HepG2 (cell line): ENCODE results near the gene NAGK. TPM values are rescaled to one million over a fixed set of nuclear protein-coding genes. Genes with fewer than 3 reads are reported as not detected.

Experiments used
- ATAC-seq: fragments of 200-7000 bp; cut with Tn5 transposase; 3 replicates; pipeline ENCODE4 v1.9.1; 2020; ENCODE audit warnings: mild to moderate bottlenecking, moderate library complexity
- BruUV-seq: library from RNA; stranded (reverse); fragments of 400-500 nt; replicated peaks from 2 replicates; lab custom pipeline; 2021; lab: Mats Ljungman, UMichigan
- CTCF ChIA-PET: fragments of 300-600 bp; formaldehyde crosslinking; extraction: SDS; loops from one replicate; lab custom pipeline; 2021; ENCODE audit warnings: low total read pairs, inconsistent platforms, low intra/inter-chr PET ratio; lab: Yijun Ruan, JAX
- POLR2A ChIA-PET: fragments of 350-600 bp; sonication (Branson Sonifier 250); formaldehyde crosslinking; loops from one replicate; lab custom pipeline; 2020; ENCODE audit warnings: antibody characterized with exemption, inconsistent platforms; lab: Yijun Ruan, JAX
- DNase-seq: peaks from one replicate; pipeline ENCODE4 v3.0.0-alpha.2; 2015; ENCODE audit warnings: low spot score
- FAIRE-seq: peaks from 3 replicates; lab custom pipeline; 2011; peaks lifted over from hg19 to GRCh38; lab: Jason Lieb, UNC
- H2AFZ ChIP-seq: one replicate; pipeline ENCODE4 v1.6.1; 2011; ENCODE audit warnings: low read length, inconsistent platforms
- H3K27ac ChIP-seq: fragments of 300-600 bp; 3 replicates; pipeline ENCODE4 v1.8.0; 2011; ENCODE audit warnings: mixed run types, mild to moderate bottlenecking, mixed read lengths, low read length, inconsistent platforms; ENCODE audit not compliant: insufficient read depth; ENCODE audit errors: extremely low read length
- H3K27me3 ChIP-seq, 2 experiments: fragments of 200-600 bp in 1 of 2; 2 replicates in 1 of 2; 3 replicates in 1 of 2; pipeline versions ENCODE4 v1.6.0 to v1.8.0; 2011; ENCODE audit warnings: low read length in 2 of 2, mild to moderate bottlenecking in 2 of 2, moderate library complexity in 2 of 2, inconsistent platforms in 1 of 2; ENCODE audit not compliant: insufficient read depth in 2 of 2, control insufficient read depth in 1 of 2
- H3K36me3 ChIP-seq, 2 experiments: fragments of 200-600 bp in 1 of 2; replicated peaks in 1 of 2; 2 replicates in 1 of 2; 3 replicates in 1 of 2; pipeline versions ENCODE4 v1.5.1 to v1.8.0; 2011; ENCODE audit warnings: low read length in 2 of 2, inconsistent platforms in 1 of 2; ENCODE audit not compliant: insufficient read depth in 2 of 2, control insufficient read depth in 1 of 2
- H3K4me1 ChIP-seq: 2 replicates; pipeline ENCODE4 v1.5.1; 2012; ENCODE audit warnings: low read length, inconsistent platforms; ENCODE audit not compliant: insufficient read depth
- H3K4me2 ChIP-seq: 2 replicates; pipeline ENCODE4 v1.6.0; 2011; ENCODE audit warnings: low read depth, low read length, inconsistent platforms
- H3K4me3 ChIP-seq, 3 experiments: fragments of 200-600 bp in 1 of 3; sonication (generic), shearing (Covaris generic) in 1 of 3; replicated peaks in 1 of 3; 2 replicates each; pipeline ENCODE4 v1.5.1; 2011 to 2016; ENCODE audit warnings: low read length in 3 of 3, inconsistent platforms in 2 of 3, low read depth in 2 of 3, mild to moderate bottlenecking in 2 of 3, control low read depth in 1 of 3, mixed read lengths in 1 of 3; ENCODE audit not compliant: insufficient read depth in 1 of 3
- H3K79me2 ChIP-seq: one replicate; pipeline ENCODE4 v1.6.1; 2011; ENCODE audit warnings: low read length, inconsistent platforms; ENCODE audit not compliant: insufficient read depth
- H3K9ac ChIP-seq: 2 replicates; pipeline ENCODE4 v1.6.0; 2011; ENCODE audit warnings: mild to moderate bottlenecking, low read depth, low read length, inconsistent platforms; ENCODE audit not compliant: insufficient read depth
- H3K9me3 ChIP-seq: 2 replicates; pipeline ENCODE4 v1.5.1; 2012; ENCODE audit warnings: mild to moderate bottlenecking, low read length
- H4K20me1 ChIP-seq: 2 replicates; pipeline ENCODE4 v1.6.0; 2011; ENCODE audit warnings: inconsistent platforms, mild to moderate bottlenecking, low read length, moderate library complexity; ENCODE audit not compliant: insufficient read depth
- NFAT5 ChIP-seq: sonication (generic); formaldehyde crosslinking; IDR thresholded peaks from 2 replicates; pipeline ENCODE4 v1.4.0; 2020; ENCODE audit warnings: missing genetic modification reagents
- TEAD3 ChIP-seq: optimal IDR thresholded peaks from 2 replicates; pipeline ENCODE3; 2016; ENCODE audit warnings: borderline replicate concordance
- ZBTB4 ChIP-seq: sonication (generic); formaldehyde crosslinking; IDR thresholded peaks from 2 replicates; pipeline ENCODE4 v1.4.0; 2020; ENCODE audit warnings: missing genetic modification reagents, mild to moderate bottlenecking, borderline replicate concordance
- ZNF33B ChIP-seq: sonication (generic); formaldehyde crosslinking; IDR thresholded peaks from 2 replicates; pipeline ENCODE4 v1.5.1; 2020; ENCODE audit warnings: mild to moderate bottlenecking, missing genetic modification reagents
- ZNF567 ChIP-seq: sonication (generic); formaldehyde crosslinking; IDR thresholded peaks from 2 replicates; pipeline ENCODE4 v1.8.1; 2023; ENCODE audit warnings: mild to moderate bottlenecking, missing genetic modification reagents, borderline replicate concordance
- ZSCAN22 ChIP-seq: sonication (generic); formaldehyde crosslinking; IDR thresholded peaks from 2 replicates; pipeline ENCODE4 v1.4.0; 2020; ENCODE audit warnings: mild to moderate bottlenecking, missing genetic modification reagents
- in situ Hi-C: cut with HindIII; loops from 2 replicates; pipeline ENCODE4 v1.10.0; 2017; ENCODE audit warnings: low pct_unique_long_range_greater_than_20kb; ENCODE audit not compliant: extremely low pct_ligation_motif_present
- intact Hi-C: fragments of 100-400 bp; cut with micrococcal nuclease; formaldehyde crosslinking; loops from one replicate; pipeline ENCODE4 v1.10.0; 2022; ENCODE audit not compliant: unreplicated experiment
- polyA plus RNA-seq, 8 experiments: library from polyadenylated mRNA; depleted of rRNA in 3 of 8; stranded (reverse) in 7 of 8; unstranded in 1 of 8; fragments of >200 nt; fragmentation: Illumina TruSeq in 4 of 8; extraction: Trizol in 4 of 8; gene quantifications; 2 replicates each; pipeline versions ENCODE4 v1.2.1 to v1.2.3, GENCODE V29; 2011 to 2016; ENCODE audit warnings: low read depth in 4 of 8, missing spikeins in 1 of 8, mixed read lengths in 1 of 8; ENCODE audit not compliant: insufficient read depth in 1 of 8
- total RNA-seq, 5 experiments: library from RNA; depleted of rRNA; stranded (reverse); fragments of >200 nt; fragmentation: Illumina TruSeq; extraction: Trizol; gene quantifications; 2 replicates each; pipeline ENCODE4 v1.2.3, GENCODE V29; 2016; ENCODE audit warnings: low read depth in 1 of 5

NAGK gene
- total and polyA plus RNA-seq, 2 of the 13 experiments (the other 11 are each of a cell fraction or from before 2014, with no cell fraction given) = 24.4 to 35.2 TPM

DNA sequence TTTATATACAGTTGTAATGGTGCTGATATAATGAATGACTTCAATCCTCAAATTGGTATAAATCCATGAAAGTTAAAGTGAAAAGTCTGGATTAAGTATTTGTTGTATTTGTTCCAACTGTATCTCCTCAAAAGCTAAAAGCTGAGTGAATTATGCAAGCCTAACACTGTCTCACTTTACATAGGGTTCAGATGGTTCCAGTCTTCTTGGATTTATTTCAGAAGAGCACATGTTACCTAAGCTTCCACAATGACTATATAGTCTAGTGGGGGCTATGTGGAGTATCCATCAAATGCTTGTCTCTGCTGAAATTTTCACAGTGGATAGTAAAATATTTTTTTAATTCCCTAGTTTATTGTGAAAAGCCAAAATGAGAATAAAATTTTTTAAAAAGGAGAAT, 48.6 kb downstream of the NAGK start:
- CTCF ChIA-PET = no interaction called here
- no peak for ATAC-seq
- POLR2A ChIA-PET = interaction anchor here (1.0 to 1.8 kb wide), 2 partner anchors 13 to 49 kb away, joined by 3 to 9 read pairs; partner anchors contain the start of genes MCEE, MPHOSPH10 and NAGK

More for the DNA sequence above, 48.6 kb downstream of the NAGK start:
- TF ChIP-seq NFAT5 (CRISPR knock-in tag) (no peak), ZSCAN22 (no peak), ZBTB4 (CRISPR knock-in tag) (no peak), ZNF33B (no peak), TEAD3 (no peak), ZNF567 (CRISPR knock-in tag) (no peak)
- Histone ChIP-seq H4K20me1 (peaks cover 4% of the 10 kb centered on the region; the same call in 1 of the 2 replicates), H3K4me1 (peaks cover 16% of the 10 kb centered on the region), H2AFZ (no peak overlapping the region), H3K27ac (no peak overlapping the region), H3K79me2 (peaks cover 12% of the 10 kb centered on the region), H3K9me3 (no peaks in the 10 kb centered on the region), H3K27me3 (no peaks in the 10 kb centered on the region), H3K9ac (no peak overlapping the region), H3K36me3 (peaks cover 30 to 67% of the 10 kb centered on the region in 2 experiments), H3K4me3 (no peak overlapping the region), H3K4me2 (no peak overlapping the region)
- no peak for FAIRE-seq
- intact Hi-C loops (no loop called here), in situ Hi-C loops (no loop called here)
- no peak for DNase-seq
- no TSS peak for BruUV-seq
